ENCODE measurements around the gene CLDN9.

The CLDN9 gene

GRCh38 chr16:3014971-3015370 is 2.2 kb downstream of the CLDN9 start:
- Histone ChIP-seq H3K4me2 (ENCODE audit: low read length) (no peak overlapping the region), H3K4me1 (ENCODE audit: control insufficient read depth, low read length) (peaks cover 3% of the 10 kb centered on the region; the same call in 1 of the 2 replicates), H3K27me3 (ENCODE audit: control insufficient read depth, low read length) (peaks cover 11% of the 10 kb centered on the region), H3K36me3 (ENCODE audit: control insufficient read depth, low read length) (no peaks in the 10 kb centered on the region), H3K79me2 (ENCODE audit: control insufficient read depth, low read length) (no peaks in the 10 kb centered on the region), H3K9me3 (ENCODE audit: control insufficient read depth, insufficient read depth, low read length) (no peaks in the 10 kb centered on the region), H4K20me1 (ENCODE audit: control insufficient read depth, insufficient read depth, low read depth, low read length) (no peaks in the 10 kb centered on the region), H3K27ac (ENCODE audit: low read depth, low read length) (no peak overlapping the region), H3K9me2 (replicated peaks; ENCODE audit: control insufficient read depth, low read length) (no peaks in the 10 kb centered on the region), H3K4me3 (ENCODE audit: low read length) (no peak overlapping the region), H3F3A (ENCODE audit: control insufficient read depth, insufficient read depth) (no peaks in the 10 kb centered on the region)
- no peak for TF ChIP-seq CTCF (IDR thresholded peaks at IDR 0.05; ENCODE audit: low read depth, low read length, poor library complexity, severe bottlenecking)
- no peak for TF ChIP-seq EZH2phosphoT487 (IDR thresholded peaks at IDR 0.05; ENCODE audit: borderline replicate concordance, low read length)

GRCh38 chr16:3015865-3016521 is 3.3 kb downstream of the CLDN9 start:
- peaks cover 11% of the 10 kb centered on the region for H3K4me1 ChIP-seq (ENCODE audit: control insufficient read depth, low read length)
- H3K27ac ChIP-seq (ENCODE audit: low read depth, low read length): no peak overlapping the region
- no peaks in the 10 kb centered on the region for H3K36me3 ChIP-seq (ENCODE audit: control insufficient read depth, low read length)
- no peaks in the 10 kb centered on the region for H3K9me3 ChIP-seq (ENCODE audit: control insufficient read depth, insufficient read depth, low read length)
- no peaks in the 10 kb centered on the region for H3K79me2 ChIP-seq (ENCODE audit: control insufficient read depth, low read length)
- no peak overlapping the region for H3K4me2 ChIP-seq (ENCODE audit: low read length)
- H4K20me1 ChIP-seq (ENCODE audit: control insufficient read depth, insufficient read depth, low read depth, low read length): no peaks in the 10 kb centered on the region
- H3F3A ChIP-seq (ENCODE audit: control insufficient read depth, insufficient read depth): no peaks in the 10 kb centered on the region
- H3K9me2 ChIP-seq (replicated peaks; ENCODE audit: control insufficient read depth, low read length): no peaks in the 10 kb centered on the region
- peaks cover 8% of the 10 kb centered on the region for H3K27me3 ChIP-seq (ENCODE audit: control insufficient read depth, low read length)
- no peak overlapping the region for H3K4me3 ChIP-seq (ENCODE audit: low read length)
- TF ChIP-seq EZH2phosphoT487 (IDR thresholded peaks at IDR 0.05; ENCODE audit: borderline replicate concordance, low read length) (no peak), CTCF (IDR thresholded peaks at IDR 0.05; ENCODE audit: low read depth, low read length, poor library complexity, severe bottlenecking) (no peak)

DNA sequence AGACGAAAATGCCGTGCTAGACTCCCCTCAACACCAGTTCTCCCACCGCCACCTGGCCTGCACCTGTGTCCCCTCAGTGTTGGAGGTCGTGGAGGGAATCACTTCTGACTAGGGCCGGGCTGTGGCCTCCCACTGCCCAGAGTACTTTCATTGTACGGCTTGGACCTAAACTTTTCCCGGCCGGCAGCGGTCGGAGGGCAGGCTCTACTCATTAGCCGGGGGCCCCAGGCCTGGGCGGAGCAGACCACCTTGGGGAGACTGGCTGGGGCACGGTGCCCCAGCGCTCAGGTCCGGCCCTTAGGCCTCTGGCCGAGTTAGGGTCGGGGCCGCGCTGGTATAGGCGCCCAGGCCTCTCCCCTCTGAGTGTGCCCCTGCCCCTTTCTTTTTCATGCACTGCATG is 4.6 kb downstream of the CLDN9 start:
- Histone ChIP-seq H3K4me2 (ENCODE audit: low read length) (no peak overlapping the region), H3K36me3 (ENCODE audit: control insufficient read depth, low read length) (no peaks in the 10 kb centered on the region), H4K20me1 (ENCODE audit: control insufficient read depth, insufficient read depth, low read depth, low read length) (no peaks in the 10 kb centered on the region), H3K4me3 (ENCODE audit: low read length) (no peak overlapping the region), H3F3A (ENCODE audit: control insufficient read depth, insufficient read depth) (peaks cover 9% of the 10 kb centered on the region; the same call in 1 of the 2 replicates), H3K9me3 (ENCODE audit: control insufficient read depth, insufficient read depth, low read length) (no peaks in the 10 kb centered on the region), H3K27ac (ENCODE audit: low read depth, low read length) (no peak overlapping the region), H3K79me2 (ENCODE audit: control insufficient read depth, low read length) (no peaks in the 10 kb centered on the region), H3K4me1 (ENCODE audit: control insufficient read depth, low read length) (peaks cover 23% of the 10 kb centered on the region), H3K27me3 (ENCODE audit: control insufficient read depth, low read length) (no peaks in the 10 kb centered on the region; the same call in 1 of the 2 replicates), H3K9me2 (replicated peaks; ENCODE audit: control insufficient read depth, low read length) (no peaks in the 10 kb centered on the region)
- TF ChIP-seq CTCF (IDR thresholded peaks at IDR 0.05; ENCODE audit: low read depth, low read length, poor library complexity, severe bottlenecking) (no peak), EZH2phosphoT487 (IDR thresholded peaks at IDR 0.05; ENCODE audit: borderline replicate concordance, low read length) (no peak)
